HG02678 (cell line): ENCODE measurements around the gene ARHGAP9.
"Not testable (repeated sequence)": the region's sequence is repeated elsewhere in the genome, so short reads cannot be mapped to it uniquely, and the experiment has no call there.

ENCODE experiments used
- ATAC-seq: cut with Tn5 transposase; IDR thresholded peaks from one replicate; pipeline ENCODE4 v1.9.1; 2021; ENCODE audit warnings: mild to moderate bottlenecking, moderate library complexity; ENCODE audit not compliant: unreplicated experiment

ARHGAP9 gene

GRCh38 chr12:57459055-57459749 is 20.5 kb downstream of the ARHGAP9 start:
- ATAC-seq = peak; percentile 61

GRCh38 chr12:57458665-57459054 is 21.0 kb downstream of the ARHGAP9 start:
- no peak for ATAC-seq

GRCh38 chr12:57456737-57457490 is 22.8 kb downstream of the ARHGAP9 start:
- no peak for ATAC-seq

- ATAC-seq = peak; percentile 32
Measured at GRCh38 chr12:57456145-57456700, 23.4 kb downstream of the ARHGAP9 start.

DNA sequence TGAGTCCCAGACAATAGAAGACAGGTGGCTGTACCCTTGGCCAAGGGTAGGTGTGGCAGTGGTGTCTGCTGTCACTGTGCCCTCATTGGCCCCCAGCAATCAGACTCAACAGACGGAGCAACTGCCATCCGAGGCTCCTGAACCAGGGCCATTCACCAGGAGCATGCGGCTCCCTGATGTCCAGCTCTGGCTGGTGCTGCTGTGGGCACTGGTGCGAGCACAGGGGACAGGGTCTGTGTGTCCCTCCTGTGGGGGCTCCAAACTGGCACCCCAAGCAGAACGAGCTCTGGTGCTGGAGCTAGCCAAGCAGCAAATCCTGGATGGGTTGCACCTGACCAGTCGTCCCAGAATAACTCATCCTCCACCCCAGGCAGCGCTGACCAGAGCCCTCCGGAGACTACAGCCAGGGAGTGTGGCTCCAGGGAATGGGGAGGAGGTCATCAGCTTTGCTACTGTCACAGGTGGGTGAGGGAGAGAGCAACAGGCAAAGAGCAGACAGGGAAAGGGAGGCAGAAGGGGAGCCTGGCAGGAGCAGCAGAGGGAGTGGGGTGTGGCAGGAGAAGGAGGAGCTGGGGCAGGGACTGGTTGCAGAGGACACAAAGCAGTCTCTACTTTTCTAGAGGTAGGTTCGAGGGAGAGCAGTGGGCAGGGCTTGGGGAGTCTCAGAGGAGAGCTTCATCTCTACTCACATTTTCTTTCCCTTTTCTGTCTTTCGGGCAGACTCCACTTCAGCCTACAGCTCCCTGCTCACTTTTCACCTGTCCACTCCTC is 24.1 kb downstream of the ARHGAP9 start:
- no peak for ATAC-seq

GRCh38 chr12:57454566-57455373 is 24.9 kb downstream of the ARHGAP9 start, which contains the start of gene INHBE:
Gene INHBE, plus strand, starts transcription at chr12:57455307. Its CDS starts 230 bp downstream, at chr12:57455537.
- ATAC-seq = no peak

- ATAC-seq = no peak
Measured at GRCh38 chr12:57454213-57454565, 25.5 kb downstream of the ARHGAP9 start.

DNA sequence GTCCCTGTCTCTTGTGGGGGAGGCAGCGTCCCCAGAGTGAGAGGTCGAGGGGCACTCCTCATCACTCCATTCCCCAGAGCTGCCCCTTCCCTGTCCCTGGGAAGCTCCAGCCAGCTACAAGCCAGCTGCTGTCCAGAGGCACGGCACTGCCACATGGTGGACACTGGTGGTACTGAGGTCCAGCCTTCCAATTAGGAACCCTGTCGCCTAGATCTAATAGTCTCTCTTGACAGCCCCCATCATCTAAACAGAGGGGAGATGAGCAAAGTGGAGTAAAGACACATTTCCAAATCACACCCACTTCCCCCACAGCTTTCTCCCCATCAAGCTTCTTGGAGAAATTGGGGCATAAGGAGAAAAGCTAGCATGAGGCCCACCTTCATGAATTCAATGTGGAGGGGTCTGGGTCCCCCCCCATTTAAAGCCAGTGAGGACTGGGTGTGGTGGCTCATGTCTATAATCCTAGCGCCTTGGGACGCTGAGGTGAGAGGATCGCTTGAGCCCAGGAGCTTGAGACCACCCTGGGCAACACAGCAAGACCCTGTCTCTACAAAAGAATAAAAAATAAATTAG is 26.6 kb downstream of the ARHGAP9 start:
- peak; percentile 56 for ATAC-seq

GRCh38 chr12:57452181-57452936 is 27.3 kb downstream of the ARHGAP9 start:
- no peak for ATAC-seq

DNA sequence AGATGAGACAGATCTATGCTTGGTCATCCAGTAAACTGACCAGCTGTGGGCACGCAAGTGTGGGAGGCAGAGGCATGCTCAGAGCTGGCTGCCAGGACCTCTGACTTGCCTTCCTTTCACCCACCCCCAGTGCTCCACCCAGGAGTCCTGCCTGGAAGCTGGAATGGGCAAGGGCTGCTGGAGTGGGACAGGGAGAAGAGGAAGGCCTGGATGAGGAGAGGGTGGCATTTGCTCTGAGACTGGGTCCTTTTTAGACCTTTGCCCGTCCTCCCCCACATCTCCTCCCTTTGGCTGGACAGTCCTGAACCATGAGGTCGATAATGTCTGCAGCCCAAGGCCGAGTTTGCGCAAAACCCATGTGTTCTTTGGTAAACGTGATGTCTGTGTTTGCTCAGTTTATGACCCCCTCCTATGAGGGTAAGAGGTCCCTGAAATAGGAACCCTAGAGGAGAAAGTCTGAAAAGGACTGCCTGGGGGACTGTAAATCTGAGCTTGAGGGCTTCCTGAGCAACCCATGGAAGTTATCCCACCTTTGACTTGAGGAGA is 28.4 kb downstream of the ARHGAP9 start:
- ATAC-seq = no peak

GRCh38 chr12:57450057-57450456 is 29.6 kb downstream of the ARHGAP9 start:
- no peak for ATAC-seq

- ATAC-seq = no peak
Measured at GRCh38 chr12:57449375-57449774, 30.3 kb downstream of the ARHGAP9 start.

- no peak for ATAC-seq
Measured at GRCh38 chr12:57448669-57449068, 31.0 kb downstream of the ARHGAP9 start.

DNA sequence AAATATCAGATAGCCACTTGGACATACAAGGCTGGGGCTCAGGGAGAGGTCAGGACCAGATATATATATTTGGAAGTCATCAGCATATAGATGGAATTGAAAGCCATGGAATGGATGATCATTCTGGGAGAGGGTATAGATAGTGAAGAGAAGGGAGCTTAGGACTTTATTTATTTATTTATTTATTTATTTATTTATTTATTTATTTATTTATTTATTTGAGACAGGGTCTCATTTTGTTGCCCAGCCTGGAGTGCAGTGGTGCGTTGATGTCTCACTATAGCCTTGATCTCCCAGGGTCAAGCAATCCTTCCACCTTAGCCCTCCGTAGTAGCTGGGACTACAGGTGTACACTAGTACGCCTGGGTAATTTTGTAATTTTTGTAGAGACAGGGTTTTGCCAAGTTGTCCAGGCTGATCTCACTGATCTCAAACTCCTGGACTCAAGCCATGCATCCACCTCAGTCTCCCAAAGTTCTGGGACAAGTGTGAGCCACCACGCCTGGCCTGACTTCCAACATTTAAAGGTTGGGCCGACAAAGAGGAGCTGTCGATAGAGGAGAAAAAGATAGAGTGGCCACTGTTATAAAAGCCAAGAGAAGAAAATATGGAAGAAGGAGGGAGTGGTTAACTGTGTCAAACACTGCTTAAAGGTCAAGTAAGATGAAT is 33.2 kb downstream of the ARHGAP9 start:
- no peak for ATAC-seq

- no peak for ATAC-seq
Measured at GRCh38 chr12:57444744-57445143, 34.9 kb downstream of the ARHGAP9 start.

GRCh38 chr12:57444337-57444736 is 35.3 kb downstream of the ARHGAP9 start:
- ATAC-seq = not testable (repeated sequence)

- no peak for ATAC-seq
Measured at GRCh38 chr12:57441846-57442427, 37.7 kb downstream of the ARHGAP9 start.

DNA sequence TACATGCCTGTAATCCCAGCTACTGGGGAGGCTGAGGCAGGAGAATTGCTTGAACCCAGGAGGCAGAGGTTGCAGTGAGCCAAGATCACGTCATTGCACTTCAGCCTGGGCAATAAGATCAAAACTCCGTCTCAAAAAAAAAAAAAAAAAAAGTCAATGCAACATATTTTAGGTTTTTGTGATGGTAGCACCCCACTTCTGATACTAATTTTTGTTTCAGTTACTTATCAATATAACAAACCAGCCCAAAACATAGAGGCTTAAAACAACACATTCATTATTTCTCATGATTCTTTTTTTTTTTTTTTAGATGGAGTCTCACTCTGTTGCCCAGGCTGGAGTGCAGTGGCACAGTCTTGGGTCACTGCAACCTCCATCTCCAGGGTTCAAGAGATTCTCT is 38.3 kb downstream of the ARHGAP9 start:
- ATAC-seq = not testable (repeated sequence)
